T-helper 9 cell (primary cell): ENCODE results near the gene MRE11.
"Not testable (repeated sequence)": the region's sequence is repeated elsewhere in the genome, so short reads cannot be mapped to it uniquely, and the experiment has no call there.

ENCODE experiments used
- DNase-seq: peaks from one replicate; pipeline ENCODE4 v3.0.0-alpha.2; 2020

The MRE11 gene

DNA sequence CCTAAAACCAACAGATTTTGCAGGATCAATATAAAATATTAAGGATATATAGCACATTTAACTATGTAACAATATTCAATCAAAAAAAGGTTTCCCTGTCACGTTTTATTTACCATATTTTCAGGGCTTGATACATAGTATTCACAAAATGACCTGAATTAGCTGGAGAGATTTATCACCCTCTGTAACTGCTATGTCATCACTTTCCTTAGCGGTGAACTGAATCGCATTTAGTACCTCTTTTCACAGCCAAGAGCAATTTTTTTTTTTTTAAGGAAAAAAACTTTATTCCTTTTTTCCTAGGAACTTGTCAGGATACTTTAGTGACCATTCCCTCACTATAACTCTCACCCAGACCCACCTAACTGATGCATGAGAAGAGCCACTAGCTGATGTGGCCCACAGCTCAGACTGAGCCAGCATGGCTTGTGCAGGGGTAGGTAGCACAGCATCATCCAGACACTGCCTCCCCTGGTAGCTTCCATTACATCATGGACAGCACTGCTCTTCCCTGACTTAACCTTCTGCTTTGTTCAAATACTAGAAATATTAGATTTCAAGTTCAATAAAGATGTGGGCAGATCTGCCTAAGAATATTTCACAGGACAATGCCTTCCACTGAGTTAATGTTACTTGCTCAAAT, 75.4 kb downstream of the MRE11 start:
- DNase-seq: no peak

DNA sequence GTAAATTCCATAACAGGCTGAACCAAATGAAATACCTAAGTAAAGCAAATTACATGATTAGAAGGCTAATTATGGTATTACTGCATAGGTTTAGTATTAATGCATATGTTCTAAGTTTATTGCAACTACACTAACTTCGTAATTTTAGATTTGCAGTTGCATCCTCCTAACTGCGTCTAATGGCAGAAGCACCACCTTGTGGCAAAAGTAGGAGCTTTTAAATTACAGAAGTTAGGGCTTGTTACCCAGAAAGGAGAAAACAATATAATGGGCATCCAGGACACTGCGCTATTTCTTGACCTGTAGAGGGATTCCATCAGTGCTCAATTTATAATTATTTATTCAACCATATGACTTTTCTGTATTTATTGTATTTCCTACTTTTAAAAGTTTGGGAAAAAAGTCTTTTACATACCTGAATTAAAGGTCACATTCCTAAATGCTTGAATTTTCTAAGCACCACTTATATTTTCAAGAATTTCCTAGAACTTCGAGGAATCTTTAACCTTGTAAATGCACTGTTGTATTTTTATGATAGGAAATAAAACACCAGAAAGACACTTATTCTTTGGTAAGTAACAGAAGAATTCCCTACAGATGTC, 76.2 kb downstream of the MRE11 start:
- no peak for DNase-seq

DNA sequence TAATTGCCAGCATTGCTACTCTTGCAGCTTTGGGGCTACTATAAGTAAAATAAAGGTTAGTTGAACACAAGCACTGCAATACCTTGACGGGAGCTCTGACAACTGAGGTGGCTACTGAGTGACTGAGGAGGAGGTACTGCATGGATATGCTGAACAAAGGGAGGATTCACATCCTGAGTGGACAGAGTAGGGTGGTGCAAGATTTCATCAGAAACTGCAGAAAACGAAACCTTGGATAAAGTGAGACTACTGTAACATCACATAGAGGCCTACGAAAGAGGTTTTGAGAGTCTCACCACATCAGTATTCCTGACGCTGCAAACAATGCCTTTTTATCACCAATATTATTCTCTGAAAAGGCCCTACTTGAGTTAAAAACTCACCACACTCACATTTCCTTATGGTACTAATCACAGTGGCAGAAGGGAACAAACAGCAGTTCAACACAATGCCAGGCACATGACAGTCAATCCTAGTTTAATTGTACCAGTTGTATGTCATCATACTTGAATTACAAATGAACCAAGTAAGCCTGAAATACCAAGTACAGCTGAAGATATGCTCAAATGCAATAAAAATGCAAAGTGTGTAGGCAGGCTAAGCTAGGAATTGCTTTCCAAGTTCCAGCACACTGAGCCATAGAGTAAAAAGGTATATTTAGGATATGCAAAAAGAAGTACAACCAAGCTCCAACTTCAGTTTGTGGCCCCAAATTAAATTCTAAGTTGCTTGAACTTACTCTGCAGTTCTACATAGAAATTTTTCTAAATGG, 88.4 kb downstream of the MRE11 start:
- no peak for DNase-seq

DNA sequence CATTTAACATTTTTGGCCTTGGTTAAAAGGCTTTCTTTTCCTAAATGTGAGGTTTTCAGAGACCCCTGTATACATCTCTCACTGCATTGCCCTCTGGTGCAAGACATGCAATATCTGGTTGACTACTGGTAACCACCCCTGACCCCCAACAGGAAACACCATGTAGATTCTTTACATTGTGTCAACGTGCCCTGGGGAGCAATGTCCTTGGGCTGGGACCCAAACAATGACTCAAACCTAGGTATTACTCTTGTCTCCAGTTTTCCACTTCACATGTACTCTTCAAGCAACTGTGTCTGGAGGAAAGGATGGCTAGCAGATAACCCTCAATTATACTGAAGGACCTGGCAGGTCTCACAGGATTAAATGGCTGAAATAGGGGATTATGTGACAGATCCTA, 91.3 kb downstream of the MRE11 start:
- DNase-seq: no peak

DNA sequence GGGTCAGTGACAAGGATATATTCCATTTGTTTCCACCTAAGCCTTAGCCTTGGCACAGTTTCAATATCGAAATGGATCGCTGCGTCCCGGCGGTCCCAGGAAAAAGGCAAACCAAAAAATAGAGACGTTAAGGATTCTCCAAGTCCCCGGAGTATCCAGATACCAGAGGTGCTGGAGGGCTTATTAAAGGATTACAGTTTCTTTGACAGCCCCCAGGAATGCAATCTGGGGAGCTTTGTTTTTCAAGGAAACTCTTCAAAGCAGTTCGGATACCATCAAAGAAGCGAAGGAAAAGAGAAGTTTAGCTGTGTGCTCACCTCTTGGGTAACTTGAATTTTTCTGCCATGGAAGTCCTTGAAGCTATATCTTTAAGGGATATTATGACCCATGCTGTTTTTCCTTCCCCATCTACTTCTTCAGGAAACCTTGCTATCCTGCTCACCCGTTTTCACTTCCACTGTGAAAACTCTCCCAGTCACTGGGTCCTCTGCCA, 91.8 kb downstream of the MRE11 start:
- no peak for DNase-seq

DNA sequence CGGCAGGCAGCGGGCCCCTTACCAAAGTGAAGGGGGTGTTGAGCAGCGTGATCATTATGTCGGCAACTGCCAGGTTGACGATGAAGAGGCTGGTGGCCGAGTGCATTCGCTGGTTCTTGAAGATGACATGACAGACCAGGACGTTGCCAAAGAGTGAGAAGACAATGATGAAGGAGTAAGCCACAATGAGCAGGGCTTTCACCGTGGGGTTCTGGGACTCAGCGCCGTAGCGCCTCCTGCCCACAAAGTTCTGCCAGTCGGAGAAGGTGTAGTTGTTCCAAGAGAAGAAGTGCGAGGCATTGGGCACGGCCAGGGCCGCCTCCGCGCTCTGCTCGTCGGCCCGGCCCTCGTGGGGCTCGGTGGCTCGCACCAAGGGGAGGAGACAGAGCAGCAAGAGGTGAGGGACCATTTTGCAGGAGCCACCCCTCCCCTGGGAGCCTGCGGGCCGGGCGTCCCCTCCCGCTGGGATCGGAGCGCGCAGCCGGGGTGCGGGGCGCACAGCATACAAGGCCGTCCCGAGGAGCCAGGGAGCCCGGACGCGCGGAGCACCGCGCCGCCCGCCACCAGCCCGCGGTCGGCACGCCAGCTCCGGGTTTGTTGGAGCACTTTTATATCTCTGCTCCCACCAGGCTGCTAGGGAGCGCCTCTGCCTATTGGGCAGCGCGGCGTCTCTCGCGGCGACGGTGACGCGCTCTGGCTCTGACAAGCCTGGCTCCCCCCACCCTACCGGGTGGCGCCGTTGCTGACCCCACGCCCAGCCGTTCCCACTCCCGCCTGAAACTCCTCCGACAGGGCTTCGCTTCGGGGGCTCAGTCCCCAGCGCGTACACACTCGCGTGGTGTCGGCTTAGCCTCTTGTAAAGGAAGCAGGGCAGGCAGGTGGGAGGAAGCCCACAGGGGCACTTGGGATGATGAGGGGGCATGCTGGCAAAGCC, 92.5 kb downstream of the MRE11 start, which contains the start of gene GPR83:
Gene GPR83 (minus strand): TSS at position 581 of the 934 bp plus-strand sequence. CDS start 172 bp downstream, at position 409.
- no peak for DNase-seq

DNA sequence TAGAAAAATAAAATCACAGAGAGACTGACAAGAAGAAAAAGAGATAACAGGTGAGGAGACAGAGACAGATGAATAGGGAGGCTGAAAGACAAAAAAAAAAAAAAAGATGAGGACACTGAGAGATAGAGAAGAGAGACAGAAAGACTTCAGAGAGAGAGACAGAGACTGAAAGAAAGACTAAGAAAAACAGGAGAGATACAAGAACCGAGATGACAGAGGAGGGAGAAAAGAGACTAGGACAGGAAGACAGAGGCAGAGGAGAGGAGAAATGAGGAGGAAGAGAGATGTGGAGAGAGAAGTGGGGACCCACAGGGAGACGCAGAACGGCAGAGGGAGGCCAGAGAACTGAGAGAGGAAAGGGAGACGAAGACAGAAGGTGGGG, 93.2 kb downstream of the MRE11 start:
- DNase-seq: no peak

DNA sequence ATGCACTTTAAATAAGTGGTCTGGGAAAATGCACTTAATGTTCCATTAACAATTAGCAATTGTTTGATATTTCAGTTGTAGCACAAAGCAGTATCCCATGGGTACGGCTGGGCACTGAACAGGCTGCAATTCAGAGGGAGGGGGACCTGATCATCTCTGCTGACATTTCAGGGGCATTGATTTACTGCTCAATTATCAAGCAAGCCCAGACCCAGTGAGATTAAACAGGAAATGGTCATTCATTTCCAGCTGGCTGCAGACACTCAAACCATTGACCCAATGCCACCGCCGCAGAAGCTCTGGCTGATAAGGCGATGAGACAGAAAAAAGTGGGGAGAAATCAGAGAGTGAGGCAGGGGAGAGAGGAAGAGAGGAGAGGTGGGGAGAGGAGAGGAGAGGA, 93.6 kb downstream of the MRE11 start:
- DNase-seq: no peak

DNA sequence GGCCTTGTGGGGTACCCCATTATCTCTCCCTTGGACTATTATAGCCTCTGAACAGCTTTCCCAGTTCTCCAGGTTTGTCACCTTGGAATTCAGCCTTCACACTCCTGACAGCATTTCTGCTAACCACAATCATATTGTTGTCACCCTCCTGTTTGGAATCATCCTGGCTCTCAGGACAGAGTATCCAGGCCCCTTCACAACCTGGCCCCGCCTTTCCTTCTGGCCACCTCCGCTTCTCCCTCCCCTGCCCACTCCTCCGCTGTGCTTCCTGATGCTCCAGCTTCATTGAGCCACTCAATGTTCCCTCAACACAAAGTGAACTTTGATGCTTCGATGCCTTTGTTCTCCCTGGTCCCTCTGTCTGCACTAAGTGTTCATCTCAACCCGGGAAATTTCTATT, 95.5 kb downstream of the MRE11 start:
- no peak for DNase-seq

DNA sequence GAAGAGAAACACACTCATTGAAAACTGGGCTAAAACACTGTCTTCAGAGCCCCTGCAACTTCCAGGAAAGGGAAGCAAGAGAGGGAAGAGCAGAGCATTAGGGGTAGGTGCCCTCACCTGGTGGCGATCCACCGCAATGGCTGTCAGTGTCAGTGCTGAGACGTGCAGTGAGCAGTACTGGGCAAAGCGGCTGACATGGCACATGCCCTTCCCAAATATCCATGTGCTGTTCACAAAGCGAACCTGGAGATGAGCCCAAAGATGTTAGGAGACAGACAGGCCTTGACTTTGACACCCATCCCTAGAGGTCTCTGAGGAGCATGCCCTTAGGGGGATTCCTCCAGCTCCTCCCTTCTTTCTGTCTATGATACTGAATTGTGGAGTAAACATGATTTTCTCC, 97.4 kb downstream of the MRE11 start:
- DNase-seq: no peak

DNA sequence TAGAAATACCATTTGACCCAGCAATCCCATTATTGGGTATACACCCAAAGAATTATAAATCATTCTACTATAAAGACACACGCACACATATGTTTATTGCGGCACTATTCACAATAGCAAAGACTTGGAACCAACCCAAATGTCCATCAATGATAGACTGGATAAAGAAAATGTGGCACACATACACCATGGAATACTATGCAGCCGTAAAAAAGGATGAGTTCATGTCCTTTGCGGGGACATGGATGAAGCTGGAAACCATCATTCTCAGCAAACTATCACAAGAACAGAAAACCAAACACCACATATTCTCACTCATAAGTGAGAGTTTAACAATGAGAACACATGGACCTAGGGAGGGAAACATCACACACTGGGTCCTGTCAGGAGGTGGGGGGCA, 101.7 kb downstream of the MRE11 start:
- DNase-seq: not testable (repeated sequence)

DNA sequence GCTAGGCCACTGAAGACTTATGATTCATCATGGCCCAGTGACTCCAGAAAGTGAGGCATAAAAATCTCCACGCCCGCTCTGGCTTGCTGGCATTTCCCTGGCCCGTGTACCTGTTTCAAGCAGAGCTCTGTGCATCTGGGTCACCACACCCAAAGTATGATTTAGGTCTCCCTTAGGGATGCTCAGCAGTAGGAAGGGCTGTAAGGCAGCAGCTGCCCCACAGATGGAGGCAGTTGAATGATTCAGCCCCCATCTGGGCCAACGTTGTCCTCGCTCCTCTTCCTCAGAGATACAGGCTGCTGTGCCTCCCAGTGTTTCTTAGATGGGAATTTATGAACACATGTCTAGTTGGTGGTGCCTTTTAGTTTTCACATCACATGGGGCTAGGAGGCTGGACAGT, 114.0 kb downstream of the MRE11 start:
- no peak for DNase-seq

DNA sequence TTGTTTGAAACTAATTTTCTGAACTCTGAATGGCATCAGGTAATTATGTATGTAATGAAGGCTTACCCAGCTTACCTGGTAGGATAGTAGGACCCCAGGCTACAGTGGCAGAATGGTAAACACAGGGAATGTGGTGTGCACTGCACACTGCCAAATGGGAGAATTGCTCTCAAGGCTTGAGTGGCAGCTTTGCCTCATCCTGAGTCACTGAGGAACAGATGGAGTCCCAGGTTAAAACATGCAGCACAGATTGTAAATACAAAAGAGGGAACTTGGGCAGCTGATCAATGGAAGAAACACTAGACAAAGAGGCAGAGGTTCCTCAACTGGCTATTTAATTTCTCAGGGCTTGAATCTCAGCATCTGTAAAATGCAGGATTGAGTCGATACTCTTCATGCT, 116.8 kb downstream of the MRE11 start:
- DNase-seq: no peak

DNA sequence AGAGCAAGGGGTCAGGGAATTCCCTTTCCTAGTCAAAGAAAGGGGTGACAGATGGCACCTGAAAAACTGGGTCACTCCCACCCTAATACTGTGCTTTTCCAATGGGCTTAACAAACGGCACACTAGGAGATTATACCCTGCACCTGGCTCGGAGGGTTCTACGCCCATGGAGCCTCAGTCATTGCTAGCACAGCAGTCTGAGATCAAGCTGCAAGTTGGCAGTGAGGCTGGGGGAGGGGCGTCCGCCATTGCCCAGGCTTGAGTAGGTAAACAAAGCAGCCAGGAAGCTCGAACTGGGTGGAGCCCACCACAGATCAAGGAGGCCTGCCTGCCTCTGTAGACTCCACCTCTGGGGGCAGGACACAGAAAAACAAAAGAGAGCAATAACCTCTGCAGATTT, 123.1 kb downstream of the MRE11 start:
- not testable (repeated sequence) for DNase-seq
